Measurements from ENCODE around the gene ZFYVE9. TPM values are rescaled to one million over a fixed set of nuclear protein-coding genes. Genes with fewer than 3 reads are reported as not detected.
"Not testable (repeated sequence)": the region's sequence is repeated elsewhere in the genome, so short reads cannot be mapped to it uniquely, and the experiment has no call there.

The ZFYVE9 gene, protein sequence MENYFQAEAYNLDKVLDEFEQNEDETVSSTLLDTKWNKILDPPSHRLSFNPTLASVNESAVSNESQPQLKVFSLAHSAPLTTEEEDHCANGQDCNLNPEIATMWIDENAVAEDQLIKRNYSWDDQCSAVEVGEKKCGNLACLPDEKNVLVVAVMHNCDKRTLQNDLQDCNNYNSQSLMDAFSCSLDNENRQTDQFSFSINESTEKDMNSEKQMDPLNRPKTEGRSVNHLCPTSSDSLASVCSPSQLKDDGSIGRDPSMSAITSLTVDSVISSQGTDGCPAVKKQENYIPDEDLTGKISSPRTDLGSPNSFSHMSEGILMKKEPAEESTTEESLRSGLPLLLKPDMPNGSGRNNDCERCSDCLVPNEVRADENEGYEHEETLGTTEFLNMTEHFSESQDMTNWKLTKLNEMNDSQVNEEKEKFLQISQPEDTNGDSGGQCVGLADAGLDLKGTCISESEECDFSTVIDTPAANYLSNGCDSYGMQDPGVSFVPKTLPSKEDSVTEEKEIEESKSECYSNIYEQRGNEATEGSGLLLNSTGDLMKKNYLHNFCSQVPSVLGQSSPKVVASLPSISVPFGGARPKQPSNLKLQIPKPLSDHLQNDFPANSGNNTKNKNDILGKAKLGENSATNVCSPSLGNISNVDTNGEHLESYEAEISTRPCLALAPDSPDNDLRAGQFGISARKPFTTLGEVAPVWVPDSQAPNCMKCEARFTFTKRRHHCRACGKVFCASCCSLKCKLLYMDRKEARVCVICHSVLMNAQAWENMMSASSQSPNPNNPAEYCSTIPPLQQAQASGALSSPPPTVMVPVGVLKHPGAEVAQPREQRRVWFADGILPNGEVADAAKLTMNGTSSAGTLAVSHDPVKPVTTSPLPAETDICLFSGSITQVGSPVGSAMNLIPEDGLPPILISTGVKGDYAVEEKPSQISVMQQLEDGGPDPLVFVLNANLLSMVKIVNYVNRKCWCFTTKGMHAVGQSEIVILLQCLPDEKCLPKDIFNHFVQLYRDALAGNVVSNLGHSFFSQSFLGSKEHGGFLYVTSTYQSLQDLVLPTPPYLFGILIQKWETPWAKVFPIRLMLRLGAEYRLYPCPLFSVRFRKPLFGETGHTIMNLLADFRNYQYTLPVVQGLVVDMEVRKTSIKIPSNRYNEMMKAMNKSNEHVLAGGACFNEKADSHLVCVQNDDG (N-terminal part only)
- 9.6 and 11.4 TPM in 2 replicates for total RNA-seq (2014; rRNA removed; shearing (Covaris generic))

DNA sequence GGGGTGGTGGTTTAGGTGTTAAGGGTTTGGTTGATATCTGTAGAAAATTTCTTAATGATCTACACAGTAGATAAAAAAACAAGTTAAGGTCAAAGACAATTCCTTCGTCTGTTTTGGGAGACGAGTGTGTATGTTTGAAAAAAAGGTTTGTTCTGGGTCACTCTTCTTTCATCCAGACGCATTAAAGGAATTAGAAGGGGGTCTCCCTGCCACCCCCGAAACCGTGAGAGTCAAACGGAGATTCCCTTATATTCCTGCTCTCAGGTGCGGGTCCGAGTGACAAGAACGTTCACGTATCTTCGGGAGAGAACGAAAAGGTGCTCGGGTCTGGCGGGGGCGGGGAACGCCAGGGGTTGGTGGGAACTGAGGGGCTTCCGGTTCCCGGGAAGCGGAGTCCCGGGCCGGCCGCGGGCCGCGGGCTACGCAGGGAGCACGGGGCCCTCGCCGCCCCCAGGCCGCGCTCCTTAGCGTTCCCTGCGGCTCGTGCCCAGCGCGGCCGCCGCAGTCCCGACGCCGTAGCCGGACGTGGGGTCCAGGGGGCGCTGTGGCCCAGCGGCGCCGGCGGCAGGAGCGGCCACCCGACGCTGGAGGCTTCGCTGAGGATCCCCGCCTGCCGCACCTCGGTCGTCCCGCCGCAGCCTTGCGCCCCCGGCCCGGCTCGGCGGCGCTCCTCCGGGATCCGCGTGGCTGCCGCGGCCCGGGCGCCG, at the start of gene ZFYVE9:
ZFYVE9 (plus strand) TSS at position 577 of the 707 bp plus-strand sequence. CDS start 91,118 bp downstream, outside the sequence.
- peaks cover 6% of the 10 kb centered on the region for H3K36me3 ChIP-seq
- DNase-seq (ENCODE audit: low read depth in 1 of 2, low spot score in 2 of 2), result peak; percentile 70 to 79

DNA sequence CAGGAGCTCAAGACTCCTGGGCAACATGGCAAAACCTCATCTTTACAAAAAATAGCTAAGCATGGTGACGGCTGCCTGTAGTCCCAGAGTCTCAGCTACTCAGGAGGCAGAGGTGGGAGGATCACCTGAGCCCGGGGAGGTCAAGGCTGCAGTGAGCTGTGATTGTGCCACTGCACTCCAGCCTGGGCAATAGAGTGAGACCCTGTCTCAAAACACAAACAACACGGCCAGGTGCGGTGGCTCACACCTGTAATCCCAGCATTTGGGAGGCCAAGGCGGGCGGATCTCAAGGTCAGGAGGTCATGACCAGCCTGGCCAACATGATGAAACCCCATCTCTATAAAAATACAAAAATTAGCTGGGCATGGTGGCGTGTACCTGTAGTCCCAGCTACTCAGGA, 47.6 kb upstream of the ZFYVE9 start:
- not testable (repeated sequence) for H3K4me1 ChIP-seq (replicated peaks); H3K4me3 ChIP-seq; H3K27ac ChIP-seq; H3K9me3 ChIP-seq (replicated peaks); H3K27me3 ChIP-seq (replicated peaks); DNase-seq (ENCODE audit: low read depth in 1 of 2, low spot score in 2 of 2)
- H3K36me3 ChIP-seq, result peaks cover 11% of the 10 kb centered on the region

More for the DNA sequence above, at the start of gene ZFYVE9:
- Histone ChIP-seq H3K27me3 (replicated peaks) (no peaks in the 10 kb centered on the region), H3K4me3 (peak within 1 kb of the TSS; percentile 92), H3K27ac (peak within 1 kb of the TSS; percentile 66), H3K4me1 (replicated peaks) (peaks cover 20% of the 10 kb centered on the region), H3K9me3 (replicated peaks) (no peaks in the 10 kb centered on the region)

DNA sequence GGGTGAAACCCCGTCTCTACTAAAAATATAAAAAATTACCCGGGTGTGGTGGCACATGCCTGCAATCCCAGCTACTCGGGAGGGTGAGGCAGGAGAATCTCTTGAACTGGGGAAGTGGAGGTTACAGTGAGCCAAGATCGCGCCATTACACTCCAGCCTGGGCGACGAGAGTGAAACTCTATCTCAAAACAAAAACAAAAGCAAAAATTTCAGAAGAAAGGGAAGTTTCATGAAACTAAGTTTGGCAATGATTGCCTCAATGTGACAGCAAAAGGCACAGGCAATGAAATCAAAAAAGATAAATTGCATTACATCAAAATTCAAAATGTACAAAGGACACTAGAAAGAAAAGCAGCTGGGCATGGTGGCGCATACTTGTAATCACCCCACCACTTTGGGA, 45.7 kb upstream of the ZFYVE9 start:
- Histone ChIP-seq H3K27me3 (replicated peaks) (no peaks in the 10 kb centered on the region), H3K27ac (no peak overlapping the region), H3K4me1 (replicated peaks) (no peaks in the 10 kb centered on the region), H3K36me3 (peaks cover 2% of the 10 kb centered on the region), H3K9me3 (replicated peaks) (0 out of 2 replicates have a peak, but pooled peaks cover 3% of the 10 kb centered on the region), H3K4me3 (no peak overlapping the region)
- no peak for DNase-seq (ENCODE audit: low read depth in 1 of 2, low spot score in 2 of 2)

DNA sequence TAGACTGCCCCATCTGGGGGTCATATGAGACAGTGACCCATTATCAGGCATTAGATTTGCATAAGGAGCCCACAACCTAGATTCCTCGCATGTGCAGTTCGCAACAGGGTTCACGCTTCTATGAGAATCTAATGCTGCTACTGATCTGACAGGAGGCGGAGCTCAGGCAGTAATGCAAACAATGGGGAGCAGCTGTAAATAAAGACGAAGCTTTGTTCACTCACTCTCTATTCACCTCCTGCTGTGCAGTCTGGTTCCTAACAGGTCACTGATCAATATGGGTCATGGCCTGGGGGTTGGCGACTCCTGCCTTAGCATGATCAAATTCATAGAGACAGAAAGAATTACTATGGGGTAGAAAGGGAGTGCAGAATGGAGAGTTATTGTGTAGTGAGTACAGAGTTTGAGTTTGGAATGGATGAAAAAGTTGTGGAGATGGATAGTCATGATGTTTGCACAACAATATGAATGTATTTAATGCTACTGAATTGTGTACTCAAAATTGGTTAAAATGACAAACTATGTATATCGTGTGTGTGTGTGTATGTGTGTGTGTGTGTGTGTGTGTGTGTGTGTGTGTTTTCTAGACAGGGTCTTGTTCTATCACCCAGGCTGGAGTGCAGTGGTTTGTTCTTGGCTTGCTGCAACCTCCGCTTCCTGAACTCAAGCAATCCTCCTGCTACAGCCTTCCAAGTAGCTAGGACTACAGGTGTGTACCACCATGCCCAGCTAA, 43.6 kb upstream of the ZFYVE9 start:
- Histone ChIP-seq H3K27me3 (replicated peaks) (no peaks in the 10 kb centered on the region), H3K4me1 (replicated peaks) (no peaks in the 10 kb centered on the region), H3K36me3 (no peaks in the 10 kb centered on the region), H3K4me3 (no peak overlapping the region), H3K27ac (no peak overlapping the region), H3K9me3 (replicated peaks) (0 out of 2 replicates have a peak, but pooled peaks cover 3% of the 10 kb centered on the region)
- DNase-seq (ENCODE audit: low read depth in 1 of 2, low spot score in 2 of 2), result no peak

DNA sequence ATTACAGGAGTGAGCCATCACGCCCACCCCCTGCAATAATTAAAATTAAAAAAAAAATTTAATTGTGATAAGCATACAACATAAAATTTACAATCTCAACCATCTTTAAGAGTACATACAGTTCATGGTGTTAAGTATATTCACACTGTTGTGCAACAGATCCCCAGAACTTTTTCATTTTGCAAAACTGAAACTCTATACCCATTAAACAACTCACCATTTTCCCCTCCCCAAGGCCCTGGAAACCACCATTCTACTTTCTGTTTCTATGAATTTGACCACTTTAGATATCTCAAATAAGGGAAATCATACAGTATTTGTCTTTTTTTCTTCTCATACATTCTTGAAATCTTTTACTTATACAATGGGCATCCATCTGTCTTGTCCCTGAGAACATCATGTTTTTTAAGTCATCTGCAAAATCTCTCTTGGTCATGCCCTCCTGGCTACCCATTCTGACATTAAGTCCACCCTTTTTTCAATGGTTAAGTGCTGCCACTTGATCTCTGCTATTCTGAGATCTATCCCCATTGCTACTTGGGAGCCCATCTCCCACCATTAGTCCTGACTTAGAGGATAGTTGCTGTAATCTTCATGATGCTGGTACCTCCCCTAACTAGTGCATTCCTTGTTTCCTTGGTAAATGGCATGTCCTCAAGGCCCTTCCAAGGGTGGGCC, 39.4 kb upstream of the ZFYVE9 start:
- no peak overlapping the region for H3K27ac ChIP-seq
- no peaks in the 10 kb centered on the region for H3K36me3 ChIP-seq
- no peaks in the 10 kb centered on the region for H3K27me3 ChIP-seq (replicated peaks)
- 0 out of 2 replicates have a peak, but pooled peaks cover 3% of the 10 kb centered on the region for H3K9me3 ChIP-seq (replicated peaks)
- DNase-seq (ENCODE audit: low read depth in 1 of 2, low spot score in 2 of 2), result no peak
- H3K4me3 ChIP-seq, result no peak overlapping the region
- H3K4me1 ChIP-seq (replicated peaks), result no peaks in the 10 kb centered on the region

DNA sequence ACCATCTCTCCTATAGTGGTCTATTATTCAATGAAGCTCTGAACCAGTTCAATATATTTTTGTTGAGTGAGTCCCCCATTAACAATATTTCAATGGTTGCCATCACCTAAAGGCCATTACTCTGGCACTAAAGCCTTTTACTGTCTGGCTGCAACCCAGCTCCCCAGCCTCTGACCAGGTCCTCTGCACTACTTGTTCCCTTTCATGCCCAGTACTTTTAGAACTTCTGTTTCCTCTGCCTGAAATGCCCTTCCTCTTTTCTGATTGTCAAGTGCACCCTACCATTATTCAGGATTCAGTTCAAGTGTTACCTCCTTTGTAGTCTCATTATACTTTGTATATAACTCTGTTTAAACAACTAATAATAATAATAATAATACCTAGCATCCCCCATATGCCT, 30.4 kb upstream of the ZFYVE9 start:
- DNase-seq (ENCODE audit: low read depth in 1 of 2, low spot score in 2 of 2), result no peak

DNA sequence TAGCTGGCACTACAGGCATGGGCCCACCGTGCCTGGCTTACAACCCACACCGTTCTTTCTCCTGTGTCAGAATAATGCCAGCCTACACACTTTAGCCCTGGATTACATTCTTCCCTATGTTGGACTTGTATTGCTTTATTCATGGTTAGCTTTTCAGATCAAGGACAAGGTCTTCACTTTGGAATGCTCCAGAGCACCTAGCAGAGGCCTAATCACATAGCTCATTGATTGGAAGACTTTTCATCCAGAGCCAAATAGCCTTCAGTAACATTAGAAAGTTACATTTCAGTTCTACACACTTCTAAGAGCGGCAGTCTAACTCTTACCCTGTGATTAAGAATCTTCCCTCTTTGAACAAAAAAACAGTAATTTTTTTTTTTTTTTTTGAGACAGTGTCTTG, 29.4 kb upstream of the ZFYVE9 start:
- H3K4me3 ChIP-seq, result no peak overlapping the region
- DNase-seq (ENCODE audit: low read depth in 1 of 2, low spot score in 2 of 2), result no peak
- no peaks in the 10 kb centered on the region for H3K27me3 ChIP-seq (replicated peaks)
- H3K9me3 ChIP-seq (replicated peaks), result no peaks in the 10 kb centered on the region
- no peaks in the 10 kb centered on the region for H3K36me3 ChIP-seq
- no peak overlapping the region for H3K27ac ChIP-seq
- no peaks in the 10 kb centered on the region for H3K4me1 ChIP-seq (replicated peaks)

More for the DNA sequence above, 30.4 kb upstream of the ZFYVE9 start:
- Histone ChIP-seq H3K27me3 (replicated peaks) (no peaks in the 10 kb centered on the region), H3K4me1 (replicated peaks) (no peaks in the 10 kb centered on the region), H3K4me3 (no peak overlapping the region), H3K36me3 (no peaks in the 10 kb centered on the region), H3K27ac (no peak overlapping the region), H3K9me3 (replicated peaks) (no peaks in the 10 kb centered on the region)

DNA sequence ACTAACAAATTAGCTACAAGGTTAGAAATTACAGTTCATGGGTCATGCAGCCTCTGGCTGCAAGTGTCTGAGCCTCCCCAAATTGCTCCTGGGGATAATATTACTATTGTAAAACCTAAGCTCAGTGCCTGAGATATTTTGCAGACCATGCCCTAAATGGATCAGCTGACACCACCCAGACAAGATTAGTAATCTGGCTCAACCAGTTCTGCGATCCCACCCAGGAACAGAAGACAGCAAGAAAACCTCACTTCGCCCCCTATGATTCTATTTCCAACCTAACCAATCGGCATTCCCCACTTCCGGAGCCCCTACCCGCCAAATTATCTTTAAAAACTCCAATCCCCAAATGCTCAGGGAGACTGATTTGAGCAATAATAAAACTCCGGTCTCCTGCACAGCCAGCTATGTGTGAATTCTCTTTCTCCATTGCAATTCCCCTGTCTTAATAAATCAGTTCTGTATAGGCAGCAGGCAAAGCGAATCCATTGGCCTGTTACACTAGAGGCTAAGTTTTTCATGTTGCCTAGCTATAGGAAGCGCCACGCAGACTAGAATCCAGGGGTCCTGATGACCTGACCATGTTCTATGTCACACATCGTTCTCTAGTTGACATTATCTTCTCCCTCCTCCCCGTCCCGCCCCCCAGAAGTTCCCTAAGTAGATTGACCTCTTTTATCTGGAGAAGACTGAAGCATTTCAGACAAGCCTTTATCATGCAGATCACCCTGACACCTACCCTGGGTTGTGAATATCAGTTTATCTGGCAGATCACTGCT, 22.4 kb upstream of the ZFYVE9 start:
- no peak for DNase-seq (ENCODE audit: low read depth in 1 of 2, low spot score in 2 of 2)
- Histone ChIP-seq H3K4me1 (replicated peaks) (no peaks in the 10 kb centered on the region), H3K27ac (no peak overlapping the region), H3K4me3 (no peak overlapping the region), H3K9me3 (replicated peaks) (no peaks in the 10 kb centered on the region), H3K36me3 (no peaks in the 10 kb centered on the region), H3K27me3 (replicated peaks) (no peaks in the 10 kb centered on the region; the same call in 1 of the 2 replicates)

DNA sequence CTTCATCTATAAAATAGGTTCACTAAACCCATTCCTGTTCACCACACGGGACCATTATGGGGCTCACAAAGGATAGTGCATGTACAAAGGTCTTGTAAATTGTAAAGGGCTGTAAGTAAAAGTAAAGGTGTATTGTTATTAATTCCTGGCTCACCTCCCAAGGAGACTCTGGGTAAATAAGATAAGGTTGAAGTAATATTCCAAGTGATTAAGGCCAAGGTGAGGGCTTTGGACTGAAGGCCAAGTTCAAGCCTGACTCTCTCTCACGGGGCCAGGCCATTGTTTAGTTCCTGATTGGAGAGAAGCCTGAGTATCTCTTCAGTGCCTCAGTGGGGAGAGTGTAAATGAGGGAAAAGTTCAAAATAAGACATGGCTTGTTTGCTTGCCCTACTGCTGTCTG, 19.5 kb upstream of the ZFYVE9 start:
- Histone ChIP-seq H3K4me1 (replicated peaks) (no peaks in the 10 kb centered on the region), H3K27me3 (replicated peaks) (no peaks in the 10 kb centered on the region; the same call in 1 of the 2 replicates), H3K27ac (no peak overlapping the region), H3K36me3 (no peaks in the 10 kb centered on the region), H3K9me3 (replicated peaks) (no peaks in the 10 kb centered on the region), H3K4me3 (no peak overlapping the region)
- no peak for DNase-seq (ENCODE audit: low read depth in 1 of 2, low spot score in 2 of 2)

DNA sequence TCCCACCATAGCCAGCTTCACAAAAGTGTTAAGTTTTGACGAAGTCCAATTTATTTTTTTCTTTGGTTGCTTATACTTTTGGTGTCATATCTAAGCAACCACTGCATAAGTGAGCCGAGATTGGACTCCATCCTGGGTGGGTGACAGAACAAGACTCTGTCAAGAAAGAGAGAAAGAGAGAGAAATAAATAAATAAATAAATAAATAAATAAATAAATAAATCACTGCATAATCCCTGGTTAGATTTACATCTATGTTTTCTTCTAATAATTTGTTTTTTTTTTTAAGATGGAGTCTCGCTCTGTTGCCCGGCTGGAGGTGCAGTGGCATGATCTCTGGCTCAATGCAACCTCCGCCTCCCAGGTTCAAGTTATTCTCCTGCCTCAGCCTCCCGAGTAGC, 18.3 kb upstream of the ZFYVE9 start:
- no peak overlapping the region for H3K4me3 ChIP-seq
- H3K27ac ChIP-seq, result no peak overlapping the region
- H3K27me3 ChIP-seq (replicated peaks), result peaks cover 4% of the 10 kb centered on the region
- no peaks in the 10 kb centered on the region for H3K36me3 ChIP-seq
- H3K9me3 ChIP-seq (replicated peaks), result no peaks in the 10 kb centered on the region
- no peaks in the 10 kb centered on the region for H3K4me1 ChIP-seq (replicated peaks)
- DNase-seq (ENCODE audit: low read depth in 1 of 2, low spot score in 2 of 2), result no peak

DNA sequence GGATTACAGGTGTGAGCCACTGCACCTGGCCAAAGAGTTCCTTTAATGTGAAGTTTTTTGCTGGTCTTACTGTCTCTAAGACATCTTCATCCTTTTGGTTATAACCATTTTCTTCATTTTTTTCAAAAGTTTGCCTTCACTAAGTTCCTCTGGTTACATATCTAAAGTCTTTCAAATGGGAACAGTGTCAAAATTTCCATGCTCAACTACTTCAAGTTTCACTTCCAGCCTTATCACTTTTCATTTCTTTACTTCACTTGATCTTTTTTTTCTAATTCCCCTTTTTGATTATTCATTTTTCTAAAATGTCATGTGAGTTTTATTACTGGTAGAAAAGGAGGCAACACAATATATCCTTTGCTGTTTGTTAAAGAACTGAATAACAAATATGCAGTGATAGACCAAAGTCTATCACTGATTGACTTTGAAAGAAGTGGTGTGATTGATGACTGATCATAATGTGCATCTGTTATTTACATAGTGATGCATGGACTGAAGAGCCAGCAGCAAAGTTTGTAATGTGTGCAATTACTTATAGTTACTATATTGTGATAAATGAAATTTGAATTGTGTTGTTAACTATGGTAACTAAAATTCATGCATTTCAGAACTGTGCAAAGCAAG, 16.0 kb upstream of the ZFYVE9 start:
- no peak overlapping the region for H3K4me3 ChIP-seq
- H3K27ac ChIP-seq, result no peak overlapping the region
- no peak for DNase-seq (ENCODE audit: low read depth in 1 of 2, low spot score in 2 of 2)
- peaks cover 4% of the 10 kb centered on the region for H3K27me3 ChIP-seq (replicated peaks)
- no peaks in the 10 kb centered on the region for H3K9me3 ChIP-seq (replicated peaks)
- no peaks in the 10 kb centered on the region for H3K36me3 ChIP-seq
- no peaks in the 10 kb centered on the region for H3K4me1 ChIP-seq (replicated peaks)
